ENCODE data around the gene TMEM50B.

DNA sequence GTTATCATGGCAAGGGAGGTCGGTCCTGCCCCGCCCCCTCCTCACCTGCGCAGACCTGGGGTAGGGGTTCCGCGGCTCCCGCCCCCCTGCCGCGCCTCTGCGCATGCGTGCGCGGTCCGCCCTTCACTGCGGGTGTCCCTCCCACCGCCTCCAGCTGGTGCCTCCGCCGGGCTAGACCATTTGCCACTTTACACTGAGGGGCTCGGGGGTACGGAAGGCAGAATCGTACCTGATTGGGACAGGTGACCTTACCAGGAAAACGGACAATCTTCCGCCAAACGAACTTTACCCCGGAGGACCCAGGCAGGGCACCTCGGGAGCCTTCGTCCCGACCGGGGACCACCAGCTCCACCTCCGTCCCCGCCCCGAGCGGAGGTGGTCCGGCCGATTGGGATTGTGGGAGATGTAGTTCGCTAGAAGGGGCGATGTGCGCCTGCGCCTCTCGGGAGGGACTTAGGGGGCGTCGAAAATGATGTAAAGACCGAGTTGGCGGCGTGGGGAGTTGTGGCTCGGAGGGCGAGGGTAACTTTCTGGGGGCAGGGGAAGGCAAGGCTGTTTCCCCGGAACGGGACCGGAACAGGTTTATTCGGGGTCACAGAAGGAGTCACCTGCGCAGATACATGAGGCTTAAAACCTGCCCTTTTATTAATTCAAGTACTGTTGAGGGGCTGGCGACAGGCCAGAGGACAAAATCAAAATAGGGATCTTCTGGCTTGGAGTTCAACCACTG is 11.8 kb upstream of the TMEM50B start, which contains the start of gene DNAJC28:
- TF ChIP-seq, protein P1, sequence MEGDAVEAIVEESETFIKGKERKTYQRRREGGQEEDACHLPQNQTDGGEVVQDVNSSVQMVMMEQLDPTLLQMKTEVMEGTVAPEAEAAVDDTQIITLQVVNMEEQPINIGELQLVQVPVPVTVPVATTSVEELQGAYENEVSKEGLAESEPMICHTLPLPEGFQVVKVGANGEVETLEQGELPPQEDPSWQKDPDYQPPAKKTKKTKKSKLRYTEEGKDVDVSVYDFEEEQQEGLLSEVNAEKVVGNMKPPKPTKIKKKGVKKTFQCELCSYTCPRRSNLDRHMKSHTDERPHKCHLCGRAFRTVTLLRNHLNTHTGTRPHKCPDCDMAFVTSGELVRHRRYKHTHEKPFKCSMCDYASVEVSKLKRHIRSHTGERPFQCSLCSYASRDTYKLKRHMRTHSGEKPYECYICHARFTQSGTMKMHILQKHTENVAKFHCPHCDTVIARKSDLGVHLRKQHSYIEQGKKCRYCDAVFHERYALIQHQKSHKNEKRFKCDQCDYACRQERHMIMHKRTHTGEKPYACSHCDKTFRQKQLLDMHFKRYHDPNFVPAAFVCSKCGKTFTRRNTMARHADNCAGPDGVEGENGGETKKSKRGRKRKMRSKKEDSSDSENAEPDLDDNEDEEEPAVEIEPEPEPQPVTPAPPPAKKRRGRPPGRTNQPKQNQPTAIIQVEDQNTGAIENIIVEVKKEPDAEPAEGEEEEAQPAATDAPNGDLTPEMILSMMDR (IDR thresholded peaks at IDR 0.05; ENCODE audit: low read length) = no peak
- TF ChIP-seq EZH2 (IDR thresholded peaks at IDR 0.05; ENCODE audit: borderline replicate concordance, low read length) = no peak

All from OCI-LY1 (cell line).